Stimulated activated CD4-positive, alpha-beta T cell treated with anti-CD3 and anti-CD28 coated beads, Interleukin-2, amount 100 ng/mL, for 4 hours (primary cell): ENCODE results near the gene KRTAP15-1.

ENCODE experiments used
- DNase-seq: peaks from one replicate; pipeline ENCODE4 v3.0.0-alpha.2; 2020; ENCODE audit warnings: low read depth

KRTAP15-1 gene, protein sequence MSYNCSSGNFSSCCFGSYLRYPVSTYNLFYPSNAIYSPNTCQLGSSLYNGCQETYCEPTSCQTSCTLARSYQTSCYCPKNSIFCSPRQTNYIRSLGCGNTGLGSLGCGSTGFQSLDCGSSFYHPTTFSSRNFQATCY

DNA sequence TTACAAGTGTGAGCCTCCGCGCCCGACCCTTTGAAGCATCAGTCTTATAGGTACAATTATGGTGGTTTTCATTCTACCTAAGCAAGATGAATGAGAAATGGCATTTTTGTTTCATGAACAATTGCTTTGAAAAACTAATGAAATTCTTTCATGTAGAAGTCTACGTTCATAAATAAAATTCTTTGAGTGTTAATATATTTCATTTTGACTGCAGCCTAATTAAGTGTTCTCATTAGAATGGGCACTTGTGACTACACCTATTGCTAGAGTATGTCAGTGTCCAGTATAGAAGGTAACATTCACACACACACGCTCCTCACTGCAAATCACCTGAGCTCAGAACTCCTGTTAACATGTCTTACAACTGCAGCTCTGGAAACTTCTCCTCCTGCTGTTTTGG is at the start of gene KRTAP15-1:
Gene KRTAP15-1, plus strand, starts transcription at position 301 of the 400 bp plus-strand sequence. Its CDS starts 53 bp downstream, at position 354.
- DNase-seq: no peak

DNA sequence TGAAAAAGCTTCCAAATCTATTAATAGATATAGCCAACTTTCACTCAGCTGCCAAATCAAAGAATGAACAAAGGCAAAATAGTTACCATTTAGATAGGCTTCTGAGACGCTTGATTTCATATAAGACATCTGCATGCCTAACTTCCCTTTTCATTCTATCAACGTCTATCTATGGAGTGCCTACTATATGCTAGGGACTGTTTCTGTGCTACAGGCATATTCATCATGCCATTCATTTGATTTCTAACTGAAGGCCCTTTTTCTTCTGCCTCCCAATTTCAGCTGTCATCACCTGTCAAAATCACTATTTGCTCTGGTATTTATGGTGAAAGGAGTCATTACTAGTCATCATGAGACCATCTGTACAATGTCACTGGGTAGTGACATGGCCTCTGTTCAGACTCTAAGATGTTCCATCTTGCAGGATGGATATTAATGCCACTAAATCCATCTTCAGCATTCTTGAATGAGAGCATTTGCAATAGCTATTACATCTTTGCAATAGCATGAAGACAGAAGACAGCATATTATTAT is 48.5 kb upstream of the KRTAP15-1 start:
- DNase-seq: no peak

DNA sequence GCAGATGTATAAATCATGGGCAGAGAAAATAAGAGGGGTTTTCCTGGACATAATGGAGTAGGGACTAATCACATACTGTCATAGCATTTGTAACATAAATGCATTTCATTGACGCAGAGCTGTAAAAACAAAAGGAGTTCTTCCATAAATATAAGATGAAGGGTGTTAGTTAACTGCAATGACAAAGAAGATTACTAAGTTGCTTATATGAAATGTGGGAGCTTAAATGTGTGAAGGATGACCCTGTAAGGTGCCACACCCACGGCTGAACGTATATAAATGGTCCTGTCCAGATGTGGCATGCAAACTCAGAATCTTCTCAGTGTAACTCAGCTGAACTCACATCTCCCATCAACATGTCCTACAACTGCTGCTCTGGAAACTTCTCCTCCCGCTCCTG is 44.3 kb upstream of the KRTAP15-1 start, which contains the start of gene KRTAP13-1:
Gene KRTAP13-1, plus strand, starts transcription at position 301 of the 400 bp plus-strand sequence. Its CDS starts 56 bp downstream, at position 357.
- no peak for DNase-seq

GRCh38 chr21:30408782-30409494 is 31.1 kb upstream of the KRTAP15-1 start:
- no peak for DNase-seq

GRCh38 chr21:30415993-30416392 is 24.1 kb upstream of the KRTAP15-1 start:
- no peak for DNase-seq

DNA sequence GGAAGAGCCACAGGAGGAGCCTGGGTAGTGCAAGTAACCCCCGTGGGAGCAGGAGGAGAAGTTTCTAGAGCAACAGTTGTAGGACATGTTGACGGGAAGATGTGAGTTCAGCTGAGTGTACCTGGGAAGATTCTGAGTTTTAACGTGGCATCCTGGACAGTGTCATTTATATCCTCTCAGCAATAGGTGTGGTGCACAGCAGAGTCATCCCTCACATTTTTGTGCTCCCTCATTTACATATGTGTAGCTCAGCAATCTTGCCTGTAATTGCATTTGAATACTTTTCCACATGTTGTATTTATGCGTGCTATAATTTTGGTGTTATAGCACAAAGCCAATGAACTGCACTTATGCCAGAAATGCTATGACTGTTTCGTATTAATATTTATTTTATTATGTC is 14.2 kb upstream of the KRTAP15-1 start, which contains the start of gene KRTAP13-3:
Gene KRTAP13-3, minus strand, starts transcription at position 101 of the 400 bp plus-strand sequence. Its CDS starts 14 bp downstream, at position 87.
- DNase-seq: no peak

DNA sequence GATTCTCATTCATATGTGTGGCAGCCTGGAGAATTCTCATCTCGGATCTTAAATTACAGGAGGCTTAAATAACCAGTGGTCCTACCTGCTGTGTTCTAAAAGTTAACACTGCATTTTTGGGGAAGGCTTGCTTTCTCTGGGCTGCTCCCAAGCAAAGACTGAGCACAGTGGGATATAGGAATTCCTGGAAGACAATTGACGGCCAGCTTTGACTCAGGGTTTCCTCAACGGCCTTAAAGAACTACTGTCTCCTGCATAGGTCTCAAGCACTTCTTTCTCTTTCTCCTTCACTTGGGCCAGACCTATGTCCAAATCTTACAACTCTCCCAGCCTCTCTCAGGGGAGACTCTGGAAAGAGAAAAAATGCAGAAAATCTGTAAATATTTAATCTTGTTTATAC is 13.3 kb upstream of the KRTAP15-1 start:
- no peak for DNase-seq

DNA sequence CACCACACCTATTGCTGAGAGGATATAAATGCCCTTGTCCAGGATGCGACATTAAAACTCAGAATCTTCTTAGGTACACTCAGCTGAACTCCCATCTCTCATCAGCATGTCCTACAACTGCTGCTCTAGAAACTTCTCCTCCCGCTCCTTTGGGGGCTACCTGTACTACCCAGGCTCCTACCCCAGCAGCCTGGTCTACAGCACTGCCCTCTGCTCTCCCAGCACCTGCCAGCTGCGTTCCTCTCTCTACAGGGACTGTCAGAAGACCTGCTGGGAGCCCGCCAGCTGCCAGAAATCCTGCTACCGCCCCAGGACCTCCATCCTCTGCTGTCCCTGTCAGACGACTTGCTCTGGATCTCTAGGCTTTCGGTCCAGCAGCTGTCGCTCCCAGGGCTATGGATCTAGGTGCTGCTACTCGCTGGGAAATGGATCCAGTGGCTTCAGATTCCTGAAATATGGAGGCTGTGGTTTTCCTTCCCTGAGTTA is 9.9 kb upstream of the KRTAP15-1 start, which contains the start of gene KRTAP13-4:
Gene KRTAP13-4, plus strand, starts transcription at position 51 of the 486 bp plus-strand sequence. Its CDS starts 56 bp downstream, at position 107.
- no peak for DNase-seq

GRCh38 chr21:30434033-30434631 is 5.9 kb upstream of the KRTAP15-1 start:
- no peak for DNase-seq

GRCh38 chr21:30437010-30437565 is 3.0 kb upstream of the KRTAP15-1 start:
- DNase-seq: no peak

- no peak for DNase-seq
Observed at GRCh38 chr21:30443226-30443625, 3.2 kb downstream of the KRTAP15-1 start.

- no peak for DNase-seq
Observed at GRCh38 chr21:30444204-30444603, 4.1 kb downstream of the KRTAP15-1 start.

GRCh38 chr21:30447056-30447455 is 7.0 kb downstream of the KRTAP15-1 start:
- DNase-seq: no peak

DNA sequence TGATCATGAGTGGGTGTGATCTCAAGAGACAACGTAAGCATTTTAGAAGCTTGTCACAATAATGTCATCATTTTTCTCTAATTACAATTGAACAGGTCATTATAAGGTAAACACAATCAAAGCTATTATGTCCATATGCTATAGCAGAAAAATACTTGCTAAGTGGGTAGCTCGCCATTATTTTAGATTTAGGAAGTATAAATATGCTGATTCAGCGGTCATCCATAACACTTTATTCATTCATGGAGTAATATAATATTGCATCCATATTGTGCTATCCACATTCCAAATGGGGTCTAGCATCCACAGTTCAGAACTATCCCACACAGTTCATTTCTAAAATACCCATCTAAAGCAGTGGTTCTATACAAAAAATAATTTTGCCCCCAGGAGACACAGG is 8.4 kb downstream of the KRTAP15-1 start:
- no peak for DNase-seq

DNA sequence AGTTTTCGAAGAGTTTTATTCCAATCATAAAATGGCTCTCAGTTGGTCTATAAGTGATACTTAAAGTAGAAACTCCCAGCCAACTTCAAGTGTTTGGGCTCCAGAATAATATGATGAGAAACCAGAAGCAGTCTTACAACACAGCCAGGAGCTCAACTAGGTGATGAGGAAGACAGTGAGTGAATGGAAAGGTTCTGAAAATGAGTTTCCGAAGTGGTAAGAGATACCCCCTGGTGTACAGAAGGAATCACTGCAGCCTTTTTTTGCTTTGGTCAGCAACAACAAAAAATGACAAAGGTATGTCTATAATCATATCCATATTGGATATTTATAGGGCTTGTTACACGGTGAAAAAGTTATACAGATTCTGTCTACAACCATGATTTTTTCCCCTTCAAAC is 23.6 kb downstream of the KRTAP15-1 start:
- no peak for DNase-seq

GRCh38 chr21:30468900-30469714 is 29.0 kb downstream of the KRTAP15-1 start:
- DNase-seq: no peak

DNA sequence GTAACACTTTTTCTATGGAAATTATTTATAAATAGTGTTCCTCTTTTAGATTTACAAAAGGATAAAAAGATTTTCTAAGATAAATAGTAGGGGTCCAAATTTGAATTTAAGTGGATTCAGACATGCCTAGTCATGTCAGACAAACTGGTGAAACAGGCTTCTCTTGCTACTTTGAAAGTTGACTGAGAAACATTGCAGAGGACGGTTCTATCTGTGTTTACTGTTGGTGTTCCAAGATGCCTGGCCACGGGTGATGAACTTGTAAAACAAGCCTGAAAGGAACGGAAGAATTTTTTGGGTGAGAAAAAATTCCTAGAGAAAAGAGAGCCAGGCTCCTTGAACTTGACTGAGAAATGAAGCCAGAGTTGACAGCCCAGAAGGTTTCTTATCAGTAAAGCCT is 37.9 kb downstream of the KRTAP15-1 start:
- no peak for DNase-seq

DNA sequence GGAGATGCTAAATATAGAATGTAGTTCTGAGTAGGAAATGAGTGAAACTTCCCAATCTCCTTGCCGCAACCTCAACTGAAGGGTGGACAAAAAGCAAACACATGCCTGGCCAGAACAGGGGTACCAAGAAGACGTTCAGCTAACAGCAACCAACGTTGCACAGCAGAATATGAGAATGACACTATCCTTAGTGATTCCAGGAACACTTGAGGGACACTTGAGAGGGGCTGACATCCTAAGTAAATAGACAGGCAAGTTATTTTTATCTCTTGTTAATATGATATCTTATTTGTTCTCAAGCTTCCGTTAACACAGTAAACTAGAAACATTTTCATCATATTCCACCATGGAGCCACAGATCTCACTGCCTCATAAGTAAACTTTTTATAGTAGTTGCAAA is 39.2 kb downstream of the KRTAP15-1 start:
- no peak for DNase-seq

GRCh38 chr21:30480145-30480544 is 40.1 kb downstream of the KRTAP15-1 start, which contains the start of gene KRTAP19-1:
Gene KRTAP19-1, minus strand, starts transcription at chr21:30480367. Its CDS starts 50 bp downstream, at chr21:30480317.
- DNase-seq: no peak

- no peak for DNase-seq
Observed at GRCh38 chr21:30482130-30482529, 42.1 kb downstream of the KRTAP15-1 start.

DNA sequence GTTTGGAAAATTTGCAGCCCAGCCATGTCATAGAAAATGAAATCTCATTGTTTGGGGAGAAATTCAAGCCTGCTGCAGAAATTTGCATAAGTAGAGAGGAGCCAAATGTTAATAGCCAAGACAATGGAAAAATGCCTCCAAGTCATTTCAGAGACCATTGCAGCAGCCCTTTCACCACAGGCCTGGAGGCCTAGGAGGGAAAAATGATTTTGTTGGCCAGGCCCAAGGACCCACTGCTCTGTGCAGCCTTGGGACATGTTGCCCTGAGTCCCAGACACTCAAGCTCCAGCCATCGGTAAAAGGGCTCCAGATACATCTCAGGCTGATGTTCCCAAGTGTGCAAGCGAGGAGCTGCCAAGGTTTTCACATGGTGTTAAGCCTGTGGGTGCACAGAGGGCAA is 46.1 kb downstream of the KRTAP15-1 start:
- no peak for DNase-seq
